ENCODE results near the gene TBC1D17.

Gene TBC1D17

GRCh38 chr19:49855676-49856573 is 21.6 kb upstream of the TBC1D17 start:
- no peak overlapping the region for H3K4me3 ChIP-seq (ENCODE audit: low read length in 2 of 2)
- H3K27me3 ChIP-seq (ENCODE audit: control insufficient read depth in 1 of 2, insufficient read depth in 2 of 2, low read length in 2 of 2) = no peaks in the 10 kb centered on the region
- H3K9ac ChIP-seq (ENCODE audit: low read length in 2 of 2) = no peak overlapping the region
- H3K27ac ChIP-seq (ENCODE audit: low read length) = no peak overlapping the region
- no peaks in the 10 kb centered on the region for H3K9me3 ChIP-seq (ENCODE audit: control insufficient read depth in 2 of 2, low read length in 2 of 2)
- H3K4me1 ChIP-seq (ENCODE audit: control insufficient read depth, insufficient read depth, low read length) = peaks cover 24% of the 10 kb centered on the region
- peaks cover 16 to 23% of the 10 kb centered on the region in 2 donors for H3K36me3 ChIP-seq (ENCODE audit: control insufficient read depth in 2 of 2, insufficient read depth in 2 of 2, low read length in 2 of 2)

GRCh38 chr19:49856574-49857021 is 20.9 kb upstream of the TBC1D17 start:
- no peak overlapping the region for H3K27ac ChIP-seq (ENCODE audit: low read length)
- H3K9ac ChIP-seq (ENCODE audit: low read length in 2 of 2) = no peak overlapping the region
- no peak overlapping the region for H3K4me3 ChIP-seq (ENCODE audit: low read length in 2 of 2)
- peaks cover 16 to 27% of the 10 kb centered on the region in 2 donors for H3K36me3 ChIP-seq (ENCODE audit: control insufficient read depth in 2 of 2, insufficient read depth in 2 of 2, low read length in 2 of 2)
- H3K4me1 ChIP-seq (ENCODE audit: control insufficient read depth, insufficient read depth, low read length) = peaks cover 24% of the 10 kb centered on the region
- no peaks in the 10 kb centered on the region for H3K9me3 ChIP-seq (ENCODE audit: control insufficient read depth in 2 of 2, low read length in 2 of 2)
- no peaks in the 10 kb centered on the region for H3K27me3 ChIP-seq (ENCODE audit: control insufficient read depth in 1 of 2, insufficient read depth in 2 of 2, low read length in 2 of 2)

DNA sequence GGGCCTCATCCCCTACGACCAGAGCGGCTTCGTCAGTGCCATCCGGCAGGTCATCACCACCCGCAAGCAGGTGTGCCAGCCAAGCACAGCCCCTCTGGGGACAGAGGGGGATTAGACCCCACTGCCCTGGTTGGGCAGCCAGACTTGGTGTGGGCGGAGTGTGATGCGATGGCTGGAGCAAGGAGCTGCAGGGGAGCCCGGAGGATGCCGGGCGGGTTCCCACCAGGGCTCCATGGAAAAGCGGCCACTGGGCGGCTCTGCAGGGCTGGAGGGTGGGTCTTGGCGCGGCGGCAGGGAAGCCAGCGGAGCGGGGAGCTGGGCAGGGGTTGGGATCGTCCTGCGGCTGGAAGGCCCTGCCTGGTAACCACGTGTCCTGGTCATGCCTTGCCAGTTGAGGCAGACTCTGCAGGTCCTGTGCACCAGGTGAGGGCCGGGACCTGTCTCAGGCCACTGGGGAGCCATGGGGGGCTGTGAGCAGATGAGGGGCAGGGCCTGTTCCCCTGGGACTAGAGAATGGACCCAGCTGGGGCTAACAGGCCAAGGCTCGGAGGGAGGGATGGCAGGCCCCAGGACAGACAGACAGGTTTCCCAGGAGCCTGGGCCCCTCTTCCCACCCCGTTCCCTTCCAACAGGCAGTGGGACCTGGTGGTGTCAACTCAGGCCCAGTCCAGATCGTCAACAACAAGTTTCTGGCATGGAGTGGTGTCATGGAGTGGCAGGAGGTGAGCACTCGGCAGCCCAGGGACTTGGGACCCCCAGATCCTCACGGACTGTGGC is 20.3 kb upstream of the TBC1D17 start:
- Histone ChIP-seq H3K4me1 (ENCODE audit: control insufficient read depth, insufficient read depth, low read length) (peaks cover 17% of the 10 kb centered on the region), H3K27ac (ENCODE audit: low read length) (no peak overlapping the region), H3K27me3 (ENCODE audit: control insufficient read depth in 1 of 2, insufficient read depth in 2 of 2, low read length in 2 of 2) (no peaks in the 10 kb centered on the region)

GRCh38 chr19:49857838-49858087 is 19.7 kb upstream of the TBC1D17 start:
- H3K27ac ChIP-seq (ENCODE audit: low read length) = no peak overlapping the region

More for the DNA sequence above, 20.3 kb upstream of the TBC1D17 start:
- H3K9ac ChIP-seq (ENCODE audit: low read length in 2 of 2) = no peak overlapping the region
- H3K4me3 ChIP-seq (ENCODE audit: low read length in 2 of 2) = no peak overlapping the region
- no peaks in the 10 kb centered on the region for H3K9me3 ChIP-seq (ENCODE audit: control insufficient read depth in 2 of 2, low read length in 2 of 2)
- peaks cover 16 to 28% of the 10 kb centered on the region in 2 donors for H3K36me3 ChIP-seq (ENCODE audit: control insufficient read depth in 2 of 2, insufficient read depth in 2 of 2, low read length in 2 of 2)

GRCh38 chr19:49858088-49858985 is 19.2 kb upstream of the TBC1D17 start:
- H3K27me3 ChIP-seq (ENCODE audit: control insufficient read depth in 1 of 2, insufficient read depth in 2 of 2, low read length in 2 of 2) = no peaks in the 10 kb centered on the region
- no peak overlapping the region for H3K9ac ChIP-seq (ENCODE audit: low read length in 2 of 2)
- peaks cover 16 to 30% of the 10 kb centered on the region in 2 donors for H3K36me3 ChIP-seq (ENCODE audit: control insufficient read depth in 2 of 2, insufficient read depth in 2 of 2, low read length in 2 of 2)
- peaks cover 7% of the 10 kb centered on the region for H3K4me1 ChIP-seq (ENCODE audit: control insufficient read depth, insufficient read depth, low read length)
- H3K4me3 ChIP-seq (ENCODE audit: low read length in 2 of 2) = no peak overlapping the region
- H3K27ac ChIP-seq (ENCODE audit: low read length) = no peak overlapping the region
- H3K9me3 ChIP-seq (ENCODE audit: control insufficient read depth in 2 of 2, low read length in 2 of 2) = no peaks in the 10 kb centered on the region

More at GRCh38 chr19:49857838-49858087, 19.7 kb upstream of the TBC1D17 start:
- peaks cover 16 to 28% of the 10 kb centered on the region in 2 donors for H3K36me3 ChIP-seq (ENCODE audit: control insufficient read depth in 2 of 2, insufficient read depth in 2 of 2, low read length in 2 of 2)
- no peak overlapping the region for H3K9ac ChIP-seq (ENCODE audit: low read length in 2 of 2)
- no peak overlapping the region for H3K4me3 ChIP-seq (ENCODE audit: low read length in 2 of 2)
- no peaks in the 10 kb centered on the region for H3K27me3 ChIP-seq (ENCODE audit: control insufficient read depth in 1 of 2, insufficient read depth in 2 of 2, low read length in 2 of 2)
- H3K9me3 ChIP-seq (ENCODE audit: control insufficient read depth in 2 of 2, low read length in 2 of 2) = no peaks in the 10 kb centered on the region
- peaks cover 12% of the 10 kb centered on the region for H3K4me1 ChIP-seq (ENCODE audit: control insufficient read depth, insufficient read depth, low read length)

DNA sequence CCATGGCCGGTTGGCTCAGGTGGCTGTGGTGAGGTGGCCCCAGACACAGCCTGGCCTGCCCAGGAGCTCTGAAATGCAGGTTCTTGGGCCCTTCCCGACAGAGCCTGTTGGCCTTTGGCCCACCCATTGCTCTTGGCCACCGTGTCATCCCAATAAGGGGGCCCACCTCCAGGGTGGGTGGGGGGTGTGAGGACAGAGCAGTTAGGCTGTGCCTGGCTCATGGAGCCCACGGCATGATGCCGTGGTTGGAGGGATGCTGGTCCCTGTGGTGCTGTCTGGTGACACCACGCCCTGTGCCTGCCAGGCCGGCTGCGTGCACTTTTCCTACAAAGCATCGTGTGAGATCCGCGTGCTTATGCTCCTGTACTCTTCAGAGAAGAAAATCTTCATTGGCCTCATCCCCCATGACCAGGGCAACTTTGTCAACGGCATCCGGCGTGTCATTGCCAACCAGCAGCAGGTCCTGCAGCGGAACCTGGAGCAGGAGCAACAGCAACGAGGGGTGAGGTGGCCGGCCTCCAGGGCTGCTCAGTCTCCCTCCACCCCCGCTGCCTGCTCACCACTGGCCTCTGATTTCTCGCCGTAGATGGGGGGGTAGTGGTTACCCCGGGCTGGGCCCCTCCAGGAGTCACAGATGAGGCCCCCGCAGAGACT is 17.7 kb upstream of the TBC1D17 start:
- H3K36me3 ChIP-seq (ENCODE audit: control insufficient read depth in 2 of 2, insufficient read depth in 2 of 2, low read length in 2 of 2) = peaks cover 23 to 41% of the 10 kb centered on the region in 2 donors
- H3K9me3 ChIP-seq (ENCODE audit: control insufficient read depth in 2 of 2, low read length in 2 of 2) = no peaks in the 10 kb centered on the region
- H3K4me3 ChIP-seq (ENCODE audit: low read length in 2 of 2) = no peak overlapping the region
- H3K27ac ChIP-seq (ENCODE audit: low read length) = no peak overlapping the region
- no peak overlapping the region for H3K9ac ChIP-seq (ENCODE audit: low read length in 2 of 2)
- no peaks in the 10 kb centered on the region for H3K4me1 ChIP-seq (ENCODE audit: control insufficient read depth, insufficient read depth, low read length)
- no peaks in the 10 kb centered on the region for H3K27me3 ChIP-seq (ENCODE audit: control insufficient read depth in 1 of 2, insufficient read depth in 2 of 2, low read length in 2 of 2)

- Histone ChIP-seq H3K4me1 (ENCODE audit: control insufficient read depth, insufficient read depth, low read length) (peaks cover 5% of the 10 kb centered on the region), H3K27me3 (ENCODE audit: control insufficient read depth in 1 of 2, insufficient read depth in 2 of 2, low read length in 2 of 2) (no peaks in the 10 kb centered on the region), H3K27ac (ENCODE audit: low read length) (peak overlapping the region; percentile 24), H3K36me3 (ENCODE audit: control insufficient read depth in 2 of 2, insufficient read depth in 2 of 2, low read length in 2 of 2) (peaks cover 23 to 36% of the 10 kb centered on the region in 2 donors), H3K9me3 (ENCODE audit: control insufficient read depth in 2 of 2, low read length in 2 of 2) (no peaks in the 10 kb centered on the region), H3K9ac (ENCODE audit: low read length in 2 of 2) (no peak overlapping the region), H3K4me3 (ENCODE audit: low read length in 2 of 2) (no peak overlapping the region)
Observed at GRCh38 chr19:49860336-49861102, 17.0 kb upstream of the TBC1D17 start.

- peaks cover 23 to 34% of the 10 kb centered on the region in 2 donors for H3K36me3 ChIP-seq (ENCODE audit: control insufficient read depth in 2 of 2, insufficient read depth in 2 of 2, low read length in 2 of 2)
- peaks cover 10% of the 10 kb centered on the region for H3K4me1 ChIP-seq (ENCODE audit: control insufficient read depth, insufficient read depth, low read length)
- H3K4me3 ChIP-seq (ENCODE audit: low read length in 2 of 2) = no peak overlapping the region
- no peak overlapping the region for H3K9ac ChIP-seq (ENCODE audit: low read length in 2 of 2)
- H3K27me3 ChIP-seq (ENCODE audit: control insufficient read depth in 1 of 2, insufficient read depth in 2 of 2, low read length in 2 of 2) = no peaks in the 10 kb centered on the region
- H3K27ac ChIP-seq (ENCODE audit: low read length) = peak overlapping the region; percentile 24
- H3K9me3 ChIP-seq (ENCODE audit: control insufficient read depth in 2 of 2, low read length in 2 of 2) = no peaks in the 10 kb centered on the region
Observed at GRCh38 chr19:49861107-49861506, 16.4 kb upstream of the TBC1D17 start.

- peaks cover 22 to 31% of the 10 kb centered on the region in 2 donors for H3K36me3 ChIP-seq (ENCODE audit: control insufficient read depth in 2 of 2, insufficient read depth in 2 of 2, low read length in 2 of 2)
- H3K9me3 ChIP-seq (ENCODE audit: control insufficient read depth in 2 of 2, low read length in 2 of 2) = no peaks in the 10 kb centered on the region
- H3K4me3 ChIP-seq (ENCODE audit: low read length in 2 of 2) = no peak overlapping the region
- no peaks in the 10 kb centered on the region for H3K27me3 ChIP-seq (ENCODE audit: control insufficient read depth in 1 of 2, insufficient read depth in 2 of 2, low read length in 2 of 2)
- no peak overlapping the region for H3K27ac ChIP-seq (ENCODE audit: low read length)
- H3K4me1 ChIP-seq (ENCODE audit: control insufficient read depth, insufficient read depth, low read length) = peaks cover 17% of the 10 kb centered on the region
- H3K9ac ChIP-seq (ENCODE audit: low read length in 2 of 2) = no peak overlapping the region
Observed at GRCh38 chr19:49861541-49862378, 15.7 kb upstream of the TBC1D17 start.

All from stomach smooth muscle (tissue), 2 donors.